SK-N-SH treated with all-trans-retinoic acid at 6 μM for 48 hours (cell line): ENCODE measurements around the gene NEDD4.

Experiments used
- ATAC-seq: fragments of 200-7000 bp; cut with Tn5 transposase; 3 replicates; pipeline ENCODE4 v1.9.1; 2020; ENCODE audit warnings: mild to moderate bottlenecking, moderate library complexity
- ARNTL ChIP-seq: fragments of 450-650 bp; formaldehyde crosslinking; IDR thresholded peaks from 2 replicates; pipeline ENCODE4 v1.5.0; 2020; ENCODE audit warnings: low read depth, mild to moderate bottlenecking, moderate library complexity, borderline replicate concordance
- BACH2 ChIP-seq: fragments of 250-450 bp; sonication (Bioruptor Pico); IDR thresholded peaks from 2 replicates; pipeline ENCODE4 v1.9.0; 2021; ENCODE audit warnings: mild to moderate bottlenecking, borderline replicate concordance
- CSDC2 ChIP-seq: fragments of 250-450 bp; sonication (Bioruptor Pico); IDR thresholded peaks from 2 replicates; pipeline ENCODE4 v1.5.0; 2020; ENCODE audit warnings: mild to moderate bottlenecking, moderate library complexity
- ESRRG ChIP-seq: fragments of 250-450 bp; sonication (Bioruptor Pico); IDR thresholded peaks from 2 replicates; pipeline ENCODE4 v1.6.1; 2021; ENCODE audit warnings: mild to moderate bottlenecking
- OSR1 ChIP-seq: fragments of 250-450 bp; sonication (Bioruptor Pico); IDR thresholded peaks from 2 replicates; pipeline ENCODE4 v1.8.0; 2022; ENCODE audit warnings: moderate library complexity, mild to moderate bottlenecking, inconsistent platforms
- PPARA ChIP-seq: fragments of 250-450 bp; sonication (Bioruptor Pico); IDR thresholded peaks from 2 replicates; pipeline ENCODE4 v1.5.0; 2020; ENCODE audit warnings: mild to moderate bottlenecking, borderline replicate concordance
- RARB ChIP-seq: fragments of 250-450 bp; sonication (Bioruptor Pico); IDR thresholded peaks from 2 replicates; pipeline ENCODE4 v1.8.0; 2021; ENCODE audit warnings: mild to moderate bottlenecking, moderate library complexity
- SNAI2 ChIP-seq: fragments of 250-450 bp; sonication (Bioruptor Pico); IDR thresholded peaks from 2 replicates; pipeline ENCODE4 v1.5.0; 2020; ENCODE audit warnings: mild to moderate bottlenecking, moderate library complexity
- TCF4 ChIP-seq: fragments of 250-450 bp; sonication (Bioruptor Pico); IDR thresholded peaks from 2 replicates; pipeline ENCODE4 v1.8.0; 2021; ENCODE audit warnings: mild to moderate bottlenecking, moderate library complexity, borderline replicate concordance
- TOX ChIP-seq: fragments of 250-450 bp; sonication (Bioruptor Pico); IDR thresholded peaks from 2 replicates; pipeline ENCODE4 v1.8.0; 2021; ENCODE audit warnings: mild to moderate bottlenecking, moderate library complexity, borderline replicate concordance
- ZC3H10 ChIP-seq: fragments of 250-450 bp; sonication (Bioruptor Pico); IDR thresholded peaks from 2 replicates; pipeline ENCODE4 v1.5.1; 2021; ENCODE audit warnings: mild to moderate bottlenecking, moderate library complexity
- ZFP3 ChIP-seq: fragments of 250-450 bp; sonication (Bioruptor Pico); IDR thresholded peaks from 2 replicates; pipeline ENCODE4 v1.5.0; 2020; ENCODE audit warnings: mild to moderate bottlenecking, moderate library complexity
- ZFP30 ChIP-seq: fragments of 450-650 bp; formaldehyde crosslinking; IDR thresholded peaks from 2 replicates; pipeline ENCODE4 v1.5.0; 2022; ENCODE audit warnings: mild to moderate bottlenecking, moderate library complexity
- ZNF565 ChIP-seq: fragments of 450-650 bp; formaldehyde crosslinking; conservative IDR thresholded peaks from 2 replicates; pipeline ENCODE4 v1.5.0; 2020; ENCODE audit warnings: low read depth, mild to moderate bottlenecking, moderate library complexity
- ZNF70 ChIP-seq: fragments of 450-650 bp; formaldehyde crosslinking; IDR thresholded peaks from 2 replicates; pipeline ENCODE4 v1.5.0; 2020; ENCODE audit warnings: mild to moderate bottlenecking, moderate library complexity
- ZNF8 ChIP-seq: fragments of 450-650 bp; formaldehyde crosslinking; IDR thresholded peaks from 2 replicates; pipeline ENCODE4 v1.5.0; 2020; ENCODE audit warnings: mild to moderate bottlenecking, moderate library complexity
- TF ChIP-seq, protein P1 (sequence below): fragments of 250-450 bp; sonication (Bioruptor Pico); IDR thresholded peaks from 2 replicates; pipeline ENCODE4 v1.5.0; 2020; ENCODE audit warnings: mild to moderate bottlenecking, moderate library complexity
- TF ChIP-seq, protein P2 (sequence below): fragments of 250-450 bp; sonication (Bioruptor Pico); IDR thresholded peaks from 2 replicates; pipeline ENCODE4 v1.8.0; 2020; ENCODE audit warnings: mild to moderate bottlenecking, moderate library complexity, borderline replicate concordance
- TF ChIP-seq, protein P3 (sequence below): fragments of 250-450 bp; sonication (Bioruptor Pico); IDR thresholded peaks from 2 replicates; pipeline ENCODE4 v1.5.1; 2020; ENCODE audit warnings: low read depth, mild to moderate bottlenecking, moderate library complexity
- TF ChIP-seq, protein P4 (sequence below): fragments of 250-450 bp; sonication (Bioruptor Pico); IDR thresholded peaks from 2 replicates; pipeline ENCODE4 v1.5.1; 2021; ENCODE audit warnings: mild to moderate bottlenecking, moderate library complexity
- TF ChIP-seq, protein P5 (sequence below): fragments of 250-450 bp; sonication (Bioruptor Pico); IDR thresholded peaks from 2 replicates; pipeline ENCODE4 v1.8.0; 2021; ENCODE audit warnings: low read depth, mild to moderate bottlenecking, moderate library complexity, borderline replicate concordance

The NEDD4 gene

DNA sequence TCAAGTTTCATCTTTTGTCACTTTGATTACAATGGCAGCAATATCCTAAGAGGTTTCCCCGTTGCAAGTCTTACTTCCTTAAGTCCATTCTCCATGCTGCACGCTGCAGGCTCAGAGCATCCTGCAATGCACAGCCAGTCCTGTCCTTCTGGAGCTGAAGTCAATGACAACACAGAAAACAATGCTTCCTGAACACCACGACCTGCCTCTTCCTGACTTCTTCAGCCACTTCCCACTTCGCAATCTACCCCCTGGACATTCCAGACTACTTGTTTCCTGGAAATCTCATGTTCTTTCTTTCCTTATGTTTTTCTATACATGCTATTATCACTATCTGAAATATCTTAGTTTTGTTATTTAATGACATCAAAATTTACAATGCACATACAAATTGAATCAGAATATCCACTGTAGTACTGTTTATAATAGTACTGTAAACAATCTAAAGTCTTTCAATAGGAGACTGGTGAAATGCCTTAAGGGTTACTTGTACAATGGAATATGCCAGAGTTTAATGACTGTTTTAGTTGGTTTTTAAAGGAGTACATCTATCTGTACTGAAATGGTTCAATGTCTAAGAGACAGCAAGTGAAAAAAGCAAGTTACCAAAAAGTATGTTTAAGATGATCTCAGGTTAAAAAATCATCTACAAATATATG lies 136.8 kb downstream of the NEDD4 start:
- TF ChIP-seq RARB (no peak), PPARA (CRISPR knock-in tag) (no peak), SNAI2 (no peak), ZNF70 (CRISPR knock-in tag) (no peak), ZFP30 (CRISPR knock-in tag) (no peak), ESRRG (CRISPR knock-in tag) (no peak), TOX (no peak), TCF4 (CRISPR knock-in tag) (no peak), ZNF565 (CRISPR knock-in tag) (no peak), BACH2 (CRISPR knock-in tag) (no peak), ZFP3 (no peak), CSDC2 (CRISPR knock-in tag) (no peak), ZNF8 (CRISPR knock-in tag) (no peak)
- TF ChIP-seq, protein P1, sequence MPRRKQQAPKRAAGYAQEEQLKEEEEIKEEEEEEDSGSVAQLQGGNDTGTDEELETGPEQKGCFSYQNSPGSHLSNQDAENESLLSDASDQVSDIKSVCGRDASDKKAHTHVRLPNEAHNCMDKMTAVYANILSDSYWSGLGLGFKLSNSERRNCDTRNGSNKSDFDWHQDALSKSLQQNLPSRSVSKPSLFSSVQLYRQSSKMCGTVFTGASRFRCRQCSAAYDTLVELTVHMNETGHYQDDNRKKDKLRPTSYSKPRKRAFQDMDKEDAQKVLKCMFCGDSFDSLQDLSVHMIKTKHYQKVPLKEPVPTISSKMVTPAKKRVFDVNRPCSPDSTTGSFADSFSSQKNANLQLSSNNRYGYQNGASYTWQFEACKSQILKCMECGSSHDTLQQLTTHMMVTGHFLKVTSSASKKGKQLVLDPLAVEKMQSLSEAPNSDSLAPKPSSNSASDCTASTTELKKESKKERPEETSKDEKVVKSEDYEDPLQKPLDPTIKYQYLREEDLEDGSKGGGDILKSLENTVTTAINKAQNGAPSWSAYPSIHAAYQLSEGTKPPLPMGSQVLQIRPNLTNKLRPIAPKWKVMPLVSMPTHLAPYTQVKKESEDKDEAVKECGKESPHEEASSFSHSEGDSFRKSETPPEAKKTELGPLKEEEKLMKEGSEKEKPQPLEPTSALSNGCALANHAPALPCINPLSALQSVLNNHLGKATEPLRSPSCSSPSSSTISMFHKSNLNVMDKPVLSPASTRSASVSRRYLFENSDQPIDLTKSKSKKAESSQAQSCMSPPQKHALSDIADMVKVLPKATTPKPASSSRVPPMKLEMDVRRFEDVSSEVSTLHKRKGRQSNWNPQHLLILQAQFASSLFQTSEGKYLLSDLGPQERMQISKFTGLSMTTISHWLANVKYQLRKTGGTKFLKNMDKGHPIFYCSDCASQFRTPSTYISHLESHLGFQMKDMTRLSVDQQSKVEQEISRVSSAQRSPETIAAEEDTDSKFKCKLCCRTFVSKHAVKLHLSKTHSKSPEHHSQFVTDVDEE (CRISPR knock-in tag), result no peak
- TF ChIP-seq, protein P2, sequence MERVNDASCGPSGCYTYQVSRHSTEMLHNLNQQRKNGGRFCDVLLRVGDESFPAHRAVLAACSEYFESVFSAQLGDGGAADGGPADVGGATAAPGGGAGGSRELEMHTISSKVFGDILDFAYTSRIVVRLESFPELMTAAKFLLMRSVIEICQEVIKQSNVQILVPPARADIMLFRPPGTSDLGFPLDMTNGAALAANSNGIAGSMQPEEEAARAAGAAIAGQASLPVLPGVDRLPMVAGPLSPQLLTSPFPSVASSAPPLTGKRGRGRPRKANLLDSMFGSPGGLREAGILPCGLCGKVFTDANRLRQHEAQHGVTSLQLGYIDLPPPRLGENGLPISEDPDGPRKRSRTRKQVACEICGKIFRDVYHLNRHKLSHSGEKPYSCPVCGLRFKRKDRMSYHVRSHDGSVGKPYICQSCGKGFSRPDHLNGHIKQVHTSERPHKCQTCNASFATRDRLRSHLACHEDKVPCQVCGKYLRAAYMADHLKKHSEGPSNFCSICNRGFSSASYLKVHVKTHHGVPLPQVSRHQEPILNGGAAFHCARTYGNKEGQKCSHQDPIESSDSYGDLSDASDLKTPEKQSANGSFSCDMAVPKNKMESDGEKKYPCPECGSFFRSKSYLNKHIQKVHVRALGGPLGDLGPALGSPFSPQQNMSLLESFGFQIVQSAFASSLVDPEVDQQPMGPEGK (CRISPR knock-in tag), result no peak
- TF ChIP-seq, protein P3, sequence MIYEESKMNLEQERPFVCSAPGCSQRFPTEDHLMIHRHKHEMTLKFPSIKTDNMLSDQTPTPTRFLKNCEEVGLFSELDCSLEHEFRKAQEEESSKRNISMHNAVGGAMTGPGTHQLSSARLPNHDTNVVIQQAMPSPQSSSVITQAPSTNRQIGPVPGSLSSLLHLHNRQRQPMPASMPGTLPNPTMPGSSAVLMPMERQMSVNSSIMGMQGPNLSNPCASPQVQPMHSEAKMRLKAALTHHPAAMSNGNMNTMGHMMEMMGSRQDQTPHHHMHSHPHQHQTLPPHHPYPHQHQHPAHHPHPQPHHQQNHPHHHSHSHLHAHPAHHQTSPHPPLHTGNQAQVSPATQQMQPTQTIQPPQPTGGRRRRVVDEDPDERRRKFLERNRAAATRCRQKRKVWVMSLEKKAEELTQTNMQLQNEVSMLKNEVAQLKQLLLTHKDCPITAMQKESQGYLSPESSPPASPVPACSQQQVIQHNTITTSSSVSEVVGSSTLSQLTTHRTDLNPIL (CRISPR knock-in tag), result no peak
- TF ChIP-seq, protein P4, sequence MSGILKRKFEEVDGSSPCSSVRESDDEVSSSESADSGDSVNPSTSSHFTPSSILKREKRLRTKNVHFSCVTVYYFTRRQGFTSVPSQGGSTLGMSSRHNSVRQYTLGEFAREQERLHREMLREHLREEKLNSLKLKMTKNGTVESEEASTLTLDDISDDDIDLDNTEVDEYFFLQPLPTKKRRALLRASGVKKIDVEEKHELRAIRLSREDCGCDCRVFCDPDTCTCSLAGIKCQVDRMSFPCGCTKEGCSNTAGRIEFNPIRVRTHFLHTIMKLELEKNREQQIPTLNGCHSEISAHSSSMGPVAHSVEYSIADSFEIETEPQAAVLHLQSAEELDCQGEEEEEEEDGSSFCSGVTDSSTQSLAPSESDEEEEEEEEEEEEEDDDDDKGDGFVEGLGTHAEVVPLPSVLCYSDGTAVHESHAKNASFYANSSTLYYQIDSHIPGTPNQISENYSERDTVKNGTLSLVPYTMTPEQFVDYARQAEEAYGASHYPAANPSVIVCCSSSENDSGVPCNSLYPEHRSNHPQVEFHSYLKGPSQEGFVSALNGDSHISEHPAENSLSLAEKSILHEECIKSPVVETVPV, result no peak
- no peak for ATAC-seq

DNA sequence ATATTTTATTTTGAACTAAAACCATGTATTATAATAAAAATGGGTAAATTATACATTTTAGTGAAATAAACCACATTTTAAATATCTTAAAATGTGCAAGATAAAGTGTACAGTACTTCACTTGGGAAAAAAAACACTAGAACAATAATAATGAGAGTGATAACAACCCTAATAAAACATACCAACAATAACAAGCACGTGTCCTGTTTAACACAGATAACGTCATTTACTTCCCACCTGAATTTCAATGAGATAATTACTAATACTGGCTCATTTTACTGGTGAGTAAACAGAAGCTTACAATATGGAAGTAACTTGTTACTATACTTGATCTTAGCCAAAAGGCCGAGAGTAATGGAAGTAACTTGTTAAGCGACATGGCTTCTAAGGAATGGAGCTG lies 140.3 kb downstream of the NEDD4 start:
- no peak for ATAC-seq
- no peak for TF ChIP-seq OSR1 (CRISPR knock-in tag)
- no peak for TF ChIP-seq TOX
- TF ChIP-seq ZNF70 (CRISPR knock-in tag), result no peak
- TF ChIP-seq BACH2 (CRISPR knock-in tag), result no peak
- TF ChIP-seq ARNTL (CRISPR knock-in tag), result no peak
- TF ChIP-seq, protein P4, result no peak
- TF ChIP-seq ZNF565 (CRISPR knock-in tag), result no peak
- TF ChIP-seq RARB, result no peak
- no peak for TF ChIP-seq TCF4 (CRISPR knock-in tag)
- no peak for TF ChIP-seq ZNF8 (CRISPR knock-in tag)
- TF ChIP-seq CSDC2 (CRISPR knock-in tag), result no peak
- TF ChIP-seq ZC3H10 (CRISPR knock-in tag), result no peak
- TF ChIP-seq ZFP3, result no peak
- no peak for TF ChIP-seq PPARA (CRISPR knock-in tag)
- no peak for TF ChIP-seq ZFP30 (CRISPR knock-in tag)
- TF ChIP-seq, protein P5, sequence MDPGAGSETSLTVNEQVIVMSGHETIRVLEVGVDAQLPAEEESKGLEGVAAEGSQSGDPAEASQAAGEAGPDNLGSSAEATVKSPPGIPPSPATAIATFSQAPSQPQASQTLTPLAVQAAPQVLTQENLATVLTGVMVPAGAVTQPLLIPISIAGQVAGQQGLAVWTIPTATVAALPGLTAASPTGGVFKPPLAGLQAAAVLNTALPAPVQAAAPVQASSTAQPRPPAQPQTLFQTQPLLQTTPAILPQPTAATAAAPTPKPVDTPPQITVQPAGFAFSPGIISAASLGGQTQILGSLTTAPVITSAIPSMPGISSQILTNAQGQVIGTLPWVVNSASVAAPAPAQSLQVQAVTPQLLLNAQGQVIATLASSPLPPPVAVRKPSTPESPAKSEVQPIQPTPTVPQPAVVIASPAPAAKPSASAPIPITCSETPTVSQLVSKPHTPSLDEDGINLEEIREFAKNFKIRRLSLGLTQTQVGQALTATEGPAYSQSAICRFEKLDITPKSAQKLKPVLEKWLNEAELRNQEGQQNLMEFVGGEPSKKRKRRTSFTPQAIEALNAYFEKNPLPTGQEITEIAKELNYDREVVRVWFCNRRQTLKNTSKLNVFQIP (CRISPR knock-in tag), result no peak
- TF ChIP-seq, protein P2 (CRISPR knock-in tag), result no peak
